C1 segment of cervical spinal cord (tissue), 14 donors: Measurements from ENCODE around the gene SMTNL2.
A peak's percentile ranks its signal among the peaks of the same experiment; 100 is the strongest.

Experiments used
- DNase-seq, 14 donors: peaks; one replicate each; lab custom pipeline; 2025; lab: John Stamatoyannopoulos, UW

Gene SMTNL2

GRCh38 chr17:4545217-4545951 lies 38.9 kb upstream of the SMTNL2 start:
- no peak for DNase-seq

- no peak for DNase-seq
Observed at GRCh38 chr17:4547118-4547906, 37.0 kb upstream of the SMTNL2 start.

DNA sequence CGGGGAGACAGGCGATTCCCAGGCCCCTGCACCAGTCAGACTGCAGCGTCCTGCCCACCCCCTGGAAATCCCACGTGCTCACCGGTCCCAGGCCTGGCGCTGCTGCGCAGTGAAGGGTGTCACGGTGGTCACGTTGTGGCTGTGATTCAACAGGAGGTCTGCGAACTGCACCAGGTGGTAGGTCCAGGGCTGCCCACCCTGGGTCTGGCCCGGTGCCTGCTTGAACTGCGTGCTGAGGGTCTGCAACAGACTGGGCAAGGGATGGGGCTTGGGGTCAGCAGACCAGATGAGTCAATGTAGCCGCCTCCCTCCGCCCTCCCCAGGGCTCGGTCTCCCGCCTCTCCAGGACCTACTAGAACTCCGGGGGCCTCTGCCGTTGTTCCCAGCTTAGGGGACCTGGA lies 36.3 kb upstream of the SMTNL2 start:
- DNase-seq, result no peak

DNA sequence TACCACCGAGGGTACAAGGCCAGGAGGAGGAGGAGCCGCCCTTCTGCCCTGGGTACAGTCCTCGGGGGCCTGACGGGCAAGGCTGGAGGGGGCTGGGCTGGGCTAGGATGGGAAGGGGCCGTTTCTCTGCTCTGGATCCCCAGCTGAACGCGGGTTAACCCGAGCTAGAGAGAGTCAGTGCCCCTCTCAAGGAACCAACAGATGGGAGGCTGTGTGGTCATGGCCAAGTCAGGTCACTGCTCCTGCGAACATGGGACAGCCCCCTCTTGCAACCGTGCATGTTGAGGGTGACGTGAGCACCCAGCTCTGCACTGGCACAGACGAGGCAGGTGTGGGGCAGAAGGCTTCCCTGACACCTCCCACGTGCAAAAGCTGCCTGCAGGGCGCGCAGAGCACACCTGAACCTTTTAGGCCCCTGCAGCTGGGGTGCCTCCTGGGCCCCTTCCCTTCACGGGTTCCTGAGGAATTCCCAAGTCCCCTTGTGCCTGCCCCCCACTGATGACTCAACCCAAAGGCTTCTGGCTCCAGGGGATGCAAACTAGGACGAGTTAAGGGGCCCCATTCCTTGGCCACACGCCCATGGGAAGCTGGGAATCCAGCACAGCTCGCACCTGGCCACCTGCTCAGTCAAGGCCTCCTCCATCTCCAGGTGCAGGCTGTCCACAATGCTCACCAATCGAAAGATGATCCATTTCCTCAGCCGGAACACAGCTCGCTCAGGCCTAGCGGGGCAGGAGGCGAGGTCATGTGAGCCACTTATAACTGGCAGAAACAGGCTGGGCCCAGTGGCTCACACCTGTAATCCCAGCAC lies 35.4 kb upstream of the SMTNL2 start:
- DNase-seq, result no peak

DNA sequence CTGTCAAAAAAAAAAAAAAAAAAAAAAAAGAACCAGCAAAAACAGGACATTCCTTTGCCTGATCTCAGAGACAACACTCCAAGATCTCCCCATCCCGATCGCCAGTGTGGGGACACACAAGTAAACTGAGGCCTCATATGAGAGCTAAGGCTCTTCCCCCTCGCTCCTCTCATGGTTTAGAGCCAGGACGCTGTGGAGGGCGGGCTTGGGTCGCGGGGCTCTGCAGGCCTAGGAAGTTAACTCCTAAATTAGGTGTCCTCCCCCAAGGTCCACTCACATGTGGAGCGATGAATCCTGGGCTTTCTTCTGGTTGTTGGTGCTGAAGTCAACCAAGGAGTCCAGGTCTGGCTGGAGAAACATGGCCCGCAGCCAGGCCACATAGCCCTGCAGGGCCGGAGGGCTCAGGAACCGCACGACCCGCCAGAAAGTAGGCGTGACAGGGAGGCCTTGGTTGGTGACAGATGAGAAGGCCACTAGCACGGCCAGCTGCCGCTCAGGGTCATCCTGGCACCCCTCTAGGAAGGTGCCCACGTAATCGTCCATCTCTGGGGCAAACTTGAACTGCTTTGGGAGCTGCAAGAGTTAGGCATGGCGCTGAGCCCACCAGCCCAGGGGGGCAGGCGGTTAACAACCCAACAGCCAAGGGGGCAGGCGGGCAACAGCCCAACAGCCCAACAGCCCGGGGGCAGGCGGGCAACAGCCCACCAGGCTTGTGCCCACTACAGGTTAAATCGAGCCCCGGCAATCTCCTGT lies 34.4 kb upstream of the SMTNL2 start:
- no peak for DNase-seq

GRCh38 chr17:4550534-4551039 lies 33.7 kb upstream of the SMTNL2 start:
- DNase-seq, result no peak

DNA sequence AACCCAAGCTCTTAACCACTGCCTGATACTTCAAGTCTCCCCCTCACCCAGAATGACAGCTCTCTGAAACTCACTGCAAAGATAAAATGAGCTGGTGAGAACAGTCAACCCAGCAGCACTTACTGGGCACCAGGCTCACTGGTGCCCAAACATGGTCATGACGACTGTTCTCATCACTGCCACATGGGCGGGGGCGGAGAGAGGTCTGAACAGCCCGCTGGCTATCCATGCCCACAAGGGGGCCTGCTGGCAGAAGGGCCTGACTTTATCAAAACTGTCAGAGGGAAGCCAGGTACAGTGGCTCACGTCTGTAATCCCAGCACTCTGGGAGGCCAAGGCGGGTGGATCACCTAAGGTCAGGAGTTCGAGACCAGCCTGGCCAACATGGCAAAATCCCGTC lies 33.2 kb upstream of the SMTNL2 start:
- no peak for DNase-seq

DNA sequence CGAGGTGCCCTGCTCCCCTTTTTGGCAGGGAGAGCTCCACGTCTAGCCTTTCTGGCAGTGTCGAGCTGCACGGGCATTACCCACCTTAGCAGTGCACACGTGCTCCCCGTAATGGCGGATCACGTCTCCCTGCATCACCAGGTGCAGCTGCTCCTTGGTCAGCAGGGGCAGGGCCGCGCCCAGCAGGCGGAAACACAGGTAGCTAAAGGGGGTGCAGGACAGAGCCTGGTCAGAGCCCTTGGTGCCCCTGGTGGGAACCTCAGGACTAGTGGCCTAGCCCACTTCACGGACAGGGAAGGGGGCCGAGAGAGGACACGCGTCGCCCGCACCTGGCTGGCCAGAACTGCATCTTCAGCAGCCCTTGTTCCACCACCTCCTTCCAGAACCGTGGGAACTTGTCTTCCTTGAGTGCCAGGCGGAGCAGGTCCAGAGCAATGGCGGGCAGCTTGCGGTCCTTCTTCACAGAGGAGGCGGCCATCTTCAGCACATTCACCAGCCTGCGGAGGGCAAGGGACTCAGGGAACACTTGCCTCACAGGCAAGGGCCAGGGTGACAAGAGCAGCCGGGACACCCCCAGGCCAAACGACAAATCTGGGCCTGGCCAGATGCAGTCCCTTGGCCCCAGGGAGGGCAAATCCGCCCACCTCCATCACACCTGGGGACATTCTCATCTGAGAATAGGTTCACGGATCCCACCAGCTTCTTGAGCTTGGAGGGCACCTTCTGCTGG lies 32.4 kb upstream of the SMTNL2 start:
- no peak for DNase-seq

- no peak for DNase-seq
Observed at GRCh38 chr17:4553669-4554068, 30.7 kb upstream of the SMTNL2 start.

DNA sequence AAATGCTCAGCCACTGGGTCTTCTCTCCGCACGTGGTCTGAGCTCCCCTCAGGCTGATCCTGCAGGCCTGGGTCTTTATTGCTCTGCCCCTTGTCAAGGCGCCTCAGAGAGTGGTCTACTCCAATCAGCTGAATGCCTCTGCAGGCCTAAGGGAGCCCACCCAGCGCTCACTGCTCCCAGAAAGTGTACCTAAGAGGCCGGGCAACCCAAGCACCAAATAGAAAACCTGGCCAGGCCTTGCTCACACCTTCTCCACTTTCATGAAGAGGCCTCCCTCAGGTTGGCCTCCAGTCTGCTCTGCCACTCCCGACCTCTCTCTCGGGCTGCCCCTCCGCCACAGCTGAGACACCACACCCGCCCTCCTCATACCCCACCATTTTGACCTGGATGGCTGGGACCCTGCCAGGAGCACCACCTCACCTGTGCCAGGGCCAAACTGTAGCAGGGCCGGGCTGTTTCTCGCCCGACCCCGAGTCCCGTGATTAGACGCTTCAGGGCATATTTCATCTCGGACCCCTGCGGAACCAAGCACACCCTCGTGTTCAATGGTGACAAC lies 29.8 kb upstream of the SMTNL2 start:
- DNase-seq, result no peak

GRCh38 chr17:4554997-4555799 lies 29.1 kb upstream of the SMTNL2 start, which contains the start of gene MYBBP1A:
Gene MYBBP1A, minus strand, starts transcription at chr17:4555384. Its CDS starts 60 bp downstream, at chr17:4555324.
- peak; percentile 34 to 95 (median 90) for DNase-seq

- peak in 1 of 14 donors; percentile 32 for DNase-seq
Observed at GRCh38 chr17:4555873-4556759, 28.2 kb upstream of the SMTNL2 start.

GRCh38 chr17:4556996-4557395 lies 27.3 kb upstream of the SMTNL2 start:
- DNase-seq, result no peak

- no peak for DNase-seq
Observed at GRCh38 chr17:4557626-4558346, 26.5 kb upstream of the SMTNL2 start.

- no peak for DNase-seq
Observed at GRCh38 chr17:4558347-4558971, 25.9 kb upstream of the SMTNL2 start.

- no peak for DNase-seq
Observed at GRCh38 chr17:4559139-4559791, 25.1 kb upstream of the SMTNL2 start.

DNA sequence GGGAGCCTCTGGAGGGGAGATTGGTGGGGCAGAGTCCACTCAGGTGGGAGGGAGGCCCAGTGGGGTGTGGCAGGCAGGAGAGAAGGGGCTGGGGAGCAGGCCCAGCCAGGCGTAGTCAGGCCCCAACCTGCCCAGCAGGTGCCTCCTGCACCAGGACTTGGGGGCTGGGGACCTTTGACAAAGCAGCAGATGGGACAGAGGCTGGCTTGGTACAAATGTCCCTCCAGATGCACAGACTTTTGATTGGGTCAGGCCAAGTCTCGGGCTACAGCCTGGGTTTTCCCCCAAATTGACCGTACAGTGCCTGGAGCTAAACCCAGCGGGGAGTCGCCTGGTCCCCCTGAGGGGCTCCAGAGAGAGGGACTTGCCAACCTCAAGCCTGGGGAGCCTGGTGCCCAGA lies 24.4 kb upstream of the SMTNL2 start:
- no peak for DNase-seq
